ENCODE data around the gene TBC1D16.

TBC1D16 gene

DNA sequence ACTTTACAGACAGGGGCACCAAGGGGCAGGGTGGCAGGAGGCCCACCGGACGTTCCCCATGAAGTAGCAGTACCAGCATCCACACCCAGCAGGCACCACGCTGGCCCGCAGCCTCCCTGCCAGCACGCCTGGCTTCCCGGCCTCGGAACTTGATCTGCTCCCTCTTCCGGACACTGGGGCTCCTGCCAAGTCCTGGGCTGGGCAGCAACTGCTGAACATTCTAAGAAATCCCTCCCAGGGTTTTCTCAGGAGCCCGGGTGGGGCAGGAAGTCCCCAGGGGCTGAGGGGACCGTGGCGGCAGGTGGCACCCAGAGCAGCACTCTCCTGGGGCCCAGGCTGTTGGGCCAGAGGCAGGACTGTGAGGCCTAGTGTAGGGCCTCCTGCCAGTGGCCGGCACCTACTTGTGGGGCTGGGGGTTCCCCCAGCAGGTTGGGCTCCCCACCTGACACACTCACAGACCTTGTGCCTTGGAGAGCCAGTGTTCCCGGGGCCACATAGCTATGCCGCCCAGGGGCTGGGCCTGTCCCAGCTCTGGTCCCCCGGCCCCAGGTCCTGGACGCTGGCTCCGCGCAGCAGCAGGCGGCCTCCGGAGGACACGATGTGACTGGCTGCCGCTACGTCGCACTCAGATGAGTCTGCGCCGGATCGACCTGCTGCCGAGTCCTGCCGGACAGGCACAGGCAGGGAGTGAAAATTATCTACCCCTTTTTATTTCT, 110.3 kb downstream of the TBC1D16 start:
- DNase-seq = no peak

DNA sequence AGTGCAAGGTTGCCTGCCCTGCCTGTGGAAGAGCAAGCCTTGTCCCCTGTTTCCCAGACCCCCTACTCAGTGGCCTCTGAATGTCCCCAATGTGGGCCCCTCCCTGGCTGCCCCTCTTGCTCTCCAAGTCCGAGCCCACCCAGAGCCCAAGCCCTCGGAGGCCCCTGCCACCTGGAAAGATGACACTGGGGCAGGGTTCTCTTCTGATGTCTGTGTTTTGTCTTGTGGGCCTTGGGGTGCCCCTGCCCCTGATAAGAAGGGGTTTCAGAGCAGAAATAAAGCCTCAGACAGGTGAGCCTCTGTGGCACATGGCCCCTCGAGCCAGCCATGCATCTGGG, 111.1 kb downstream of the TBC1D16 start:
- no peak for DNase-seq

DNA sequence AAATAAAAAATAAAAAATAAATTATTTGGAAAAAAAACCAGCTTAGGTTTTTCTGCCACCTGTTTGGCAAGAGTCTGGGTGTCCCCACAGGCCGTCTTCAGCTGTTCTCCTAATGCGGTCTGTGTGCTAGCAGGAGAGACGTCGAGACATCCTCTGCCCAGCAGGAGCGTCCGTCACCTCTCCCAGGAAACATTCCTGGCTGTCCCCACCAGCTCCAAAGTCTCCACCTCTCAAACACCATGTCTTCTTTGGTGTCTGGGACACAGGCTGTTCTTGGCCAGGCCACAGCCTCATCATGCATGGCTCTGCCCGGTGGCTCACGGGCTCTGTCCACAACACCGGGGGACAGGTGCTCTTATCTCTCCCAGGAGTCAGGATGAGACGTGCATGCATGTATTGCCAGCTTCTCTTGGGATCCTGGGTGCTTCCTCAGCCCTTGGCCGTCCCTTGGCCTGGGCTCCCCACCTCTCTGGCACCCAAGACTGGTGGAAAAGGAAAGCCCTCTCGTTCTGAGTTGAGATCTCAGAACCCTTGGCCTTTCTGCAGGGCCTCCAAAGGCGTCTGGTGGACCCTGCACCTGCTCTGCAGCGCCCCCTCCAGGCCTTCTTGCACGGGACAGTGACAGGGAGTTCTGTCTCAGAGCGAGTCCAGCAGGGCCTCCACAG, 111.6 kb downstream of the TBC1D16 start:
- peak; percentile 51 to 64 for DNase-seq

DNA sequence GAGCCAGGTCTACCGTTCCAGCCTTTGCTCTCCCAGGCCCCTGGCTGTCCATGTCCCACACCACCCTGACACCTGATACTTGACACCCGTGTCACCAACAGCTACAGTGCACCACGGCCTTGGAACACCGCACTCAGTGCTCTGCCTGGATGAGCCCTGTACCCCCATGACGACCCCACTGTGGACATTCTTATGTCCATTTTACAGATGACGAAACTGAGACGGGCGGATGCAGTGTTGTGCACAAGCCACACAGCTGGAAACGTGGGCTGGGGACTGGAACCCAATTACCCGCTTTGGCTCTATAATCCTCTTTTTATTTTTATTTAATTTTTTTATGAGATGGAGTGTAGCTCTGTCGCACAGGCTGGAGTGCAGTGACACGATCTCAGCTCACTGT, 112.9 kb downstream of the TBC1D16 start:
- DNase-seq = no peak

DNA sequence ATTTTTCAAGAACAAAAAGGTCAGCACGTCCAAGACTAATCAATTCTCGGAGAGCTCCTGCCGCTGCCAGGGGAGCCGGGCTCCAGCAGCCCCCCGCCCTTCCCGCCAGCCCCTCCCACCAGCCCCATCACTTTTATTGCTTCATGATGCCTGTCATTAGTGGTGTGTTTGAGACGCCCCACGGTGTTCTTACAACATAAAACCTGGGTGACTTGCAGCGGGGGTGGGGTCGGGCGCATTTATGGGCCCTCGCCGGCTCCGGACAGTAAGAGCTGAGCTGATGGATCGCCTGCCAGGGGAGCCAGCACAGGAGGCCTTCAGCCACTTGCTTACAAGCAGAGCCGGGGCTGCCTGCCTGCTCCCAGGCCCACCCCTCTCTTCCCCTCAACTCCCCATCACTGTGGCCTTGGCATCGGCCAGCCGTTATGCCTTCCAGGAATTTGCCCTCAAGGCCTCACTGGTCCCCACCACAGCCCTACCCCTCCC, 113.5 kb downstream of the TBC1D16 start:
- no peak for DNase-seq

DNA sequence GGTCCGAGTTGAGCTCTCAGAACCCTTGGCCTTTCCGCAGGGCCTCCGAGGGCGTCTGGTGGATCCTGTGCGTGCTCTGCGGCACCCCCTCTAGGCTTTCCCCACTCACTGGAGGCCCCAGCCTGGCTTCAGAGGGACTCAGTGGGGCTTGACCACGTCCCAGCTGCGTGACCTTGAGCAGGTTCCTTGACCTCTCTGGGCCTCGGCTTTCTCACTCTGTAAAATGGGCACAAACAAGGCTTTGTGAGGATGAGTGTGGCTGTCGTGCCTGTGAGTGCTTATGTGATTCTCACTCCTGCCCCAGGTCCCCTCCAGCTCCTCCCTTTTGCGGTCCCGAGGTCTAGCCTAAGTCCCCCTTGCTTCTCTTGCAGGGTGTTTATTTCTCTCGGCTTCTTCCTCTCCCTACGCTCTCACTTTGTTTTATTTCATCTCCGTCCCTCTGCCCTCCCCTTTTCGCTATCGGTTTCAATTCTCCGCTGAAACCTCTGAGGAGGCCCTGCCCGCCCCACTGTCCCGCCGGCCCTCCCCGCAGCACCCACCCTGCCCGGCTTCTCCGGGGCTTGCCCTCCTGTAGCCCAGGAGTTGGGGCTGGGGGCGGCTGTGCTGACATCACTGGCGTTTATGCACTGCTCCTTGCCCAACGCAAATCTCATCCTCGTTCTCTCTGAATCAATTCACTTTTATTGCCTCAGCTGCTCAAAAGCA, 114.1 kb downstream of the TBC1D16 start:
- DNase-seq = no peak

DNA sequence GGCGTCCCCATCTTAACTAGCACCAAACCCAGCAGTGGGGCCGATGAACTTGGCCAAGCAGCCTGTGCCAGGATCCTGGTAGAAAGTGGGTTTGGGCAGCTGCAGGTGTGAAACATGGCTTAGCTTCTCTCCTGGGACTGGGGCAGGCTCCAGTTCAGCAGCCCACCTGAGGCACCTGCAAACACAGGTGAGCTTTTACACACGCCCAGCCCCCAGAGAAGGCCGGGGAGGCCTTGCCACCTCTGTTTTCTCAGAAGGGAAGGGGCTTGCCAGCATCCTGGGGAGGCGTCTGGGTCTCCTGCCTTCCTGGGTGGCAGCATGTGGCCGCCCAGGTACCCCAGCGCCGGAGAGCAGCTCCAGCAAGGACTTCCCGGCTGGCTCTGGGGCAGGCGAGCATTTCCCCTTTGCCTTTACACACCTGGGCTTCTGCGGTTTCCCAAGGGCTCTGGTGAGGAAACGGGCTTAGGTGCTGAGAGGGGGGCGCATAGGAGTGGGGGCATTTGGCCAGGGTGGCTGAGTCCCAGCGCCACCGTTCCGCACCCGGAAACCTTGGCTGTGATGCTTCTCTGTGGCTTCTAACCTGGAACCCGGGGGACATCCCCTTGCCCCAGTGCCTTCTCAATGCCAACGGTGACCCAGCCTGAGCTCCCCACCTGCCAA, 114.8 kb downstream of the TBC1D16 start:
- DNase-seq = no peak

DNA sequence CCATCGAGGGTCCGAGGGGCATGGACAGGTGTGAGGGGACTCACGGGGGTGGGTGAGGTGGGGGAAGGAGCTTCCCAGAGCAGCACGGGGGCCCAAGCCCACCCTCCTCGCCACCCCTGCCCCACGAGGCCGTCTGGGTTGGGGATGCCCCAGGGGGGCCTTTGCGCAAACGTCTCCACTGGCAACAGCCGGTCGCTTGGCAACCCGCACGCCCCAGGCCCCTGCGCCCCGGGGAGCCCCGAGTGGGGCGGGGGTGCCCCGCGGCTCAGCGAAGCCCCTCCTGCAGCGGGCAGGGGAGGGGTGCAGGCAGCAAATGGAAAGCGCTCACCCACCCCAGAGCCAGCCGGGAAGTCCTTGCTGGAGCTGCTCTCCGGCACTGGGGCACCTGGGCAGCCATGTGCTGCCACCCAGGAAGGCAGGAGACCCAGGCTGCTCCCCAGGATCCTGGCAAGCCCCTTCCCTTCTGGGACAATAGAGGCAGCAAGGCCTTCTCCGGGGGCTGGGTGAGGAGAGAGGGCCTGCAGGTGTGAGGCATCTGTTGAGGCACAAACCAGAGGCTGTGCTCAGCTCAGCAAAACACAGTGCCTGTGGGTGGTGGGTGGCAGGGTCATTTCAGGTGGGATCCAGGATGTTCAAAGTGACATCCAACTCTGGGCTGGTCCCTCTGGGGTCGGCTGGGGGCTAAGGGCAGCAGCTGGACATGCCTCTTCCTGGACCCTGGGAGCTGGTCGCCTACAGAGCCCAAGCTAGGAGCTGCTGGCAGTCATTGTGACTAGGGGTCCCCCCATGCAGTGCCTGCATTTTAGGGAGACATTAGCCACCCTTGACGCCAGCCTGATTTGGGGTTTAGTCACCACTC, 115.6 kb downstream of the TBC1D16 start:
- no peak for DNase-seq

DNA sequence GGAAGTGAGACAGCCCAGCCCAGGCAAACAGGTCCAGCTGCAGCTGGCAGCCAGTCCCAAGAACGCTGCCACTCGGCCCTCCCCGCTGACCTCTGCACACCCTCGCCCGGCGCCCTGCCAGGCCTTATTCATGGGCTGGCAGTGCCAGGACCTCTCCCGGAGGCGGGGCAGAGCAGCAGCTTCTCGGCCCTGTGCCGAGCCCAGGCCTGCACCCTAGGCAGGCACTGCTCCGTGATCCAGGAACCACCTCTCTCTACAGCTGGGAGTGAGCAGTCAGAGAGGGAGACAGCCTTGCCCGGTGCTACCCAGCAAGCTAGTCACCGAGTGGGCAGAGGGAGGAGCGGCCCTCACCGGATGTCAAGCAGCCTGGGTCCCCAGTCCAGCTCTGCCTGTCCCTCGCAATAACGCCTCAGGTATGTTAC, 116.5 kb downstream of the TBC1D16 start:
- DNase-seq = no peak

DNA sequence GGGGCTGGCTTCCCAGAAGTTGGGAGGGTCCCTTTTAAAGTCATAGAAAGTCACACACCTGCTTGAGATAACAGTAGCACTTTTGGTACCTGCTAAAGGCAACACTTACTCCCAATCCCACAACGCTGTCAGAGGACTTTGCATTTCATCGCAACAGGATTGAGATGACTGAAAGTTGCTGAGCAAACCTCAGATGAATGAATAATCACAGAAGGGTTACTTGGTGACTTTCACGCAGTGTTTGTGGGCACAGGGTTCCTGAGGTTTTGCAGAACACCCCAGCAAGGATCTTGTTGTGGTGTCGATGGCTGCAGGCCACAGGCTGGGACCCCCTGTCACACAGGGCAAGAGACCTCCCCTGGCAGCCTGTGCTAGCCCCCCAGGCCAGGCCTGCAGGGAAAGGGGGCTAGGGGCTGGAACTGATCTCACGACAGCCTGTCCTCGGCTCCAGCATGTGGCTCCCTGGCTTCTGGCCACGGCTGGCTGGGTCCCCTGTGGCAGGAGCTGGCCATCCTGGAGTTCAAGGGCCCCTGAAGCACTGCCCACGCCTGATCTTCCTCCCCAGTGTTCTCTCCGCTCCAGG, 117.0 kb downstream of the TBC1D16 start:
- no peak for DNase-seq

DNA sequence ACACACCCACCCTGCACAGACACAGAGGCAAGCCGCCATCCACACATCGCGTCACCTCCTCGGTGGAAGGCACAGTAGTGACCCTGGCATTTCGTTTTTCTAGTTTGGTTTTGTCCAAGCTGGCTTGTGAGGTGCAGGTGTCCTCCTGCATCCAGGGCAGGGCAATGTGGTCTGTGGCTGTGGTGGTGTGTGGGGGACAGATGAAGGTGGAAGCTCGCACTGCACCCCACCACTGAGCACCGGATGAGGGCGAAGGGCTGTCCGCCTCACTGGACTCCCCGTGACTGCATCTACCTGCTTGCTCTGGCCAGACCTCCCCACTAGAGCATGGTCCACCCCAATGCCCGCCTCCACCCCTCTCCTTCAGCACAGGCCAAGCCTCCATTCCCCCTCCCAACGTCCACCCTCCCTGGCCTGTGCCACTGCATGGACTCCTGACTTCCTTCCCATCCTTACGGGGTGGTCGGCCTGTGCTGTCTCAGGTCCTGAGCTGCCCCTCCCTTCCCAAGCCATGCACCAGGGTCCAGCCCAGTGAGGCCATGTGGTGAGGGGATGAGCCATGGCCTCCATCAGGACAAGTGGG, 117.7 kb downstream of the TBC1D16 start:
- no peak for DNase-seq

DNA sequence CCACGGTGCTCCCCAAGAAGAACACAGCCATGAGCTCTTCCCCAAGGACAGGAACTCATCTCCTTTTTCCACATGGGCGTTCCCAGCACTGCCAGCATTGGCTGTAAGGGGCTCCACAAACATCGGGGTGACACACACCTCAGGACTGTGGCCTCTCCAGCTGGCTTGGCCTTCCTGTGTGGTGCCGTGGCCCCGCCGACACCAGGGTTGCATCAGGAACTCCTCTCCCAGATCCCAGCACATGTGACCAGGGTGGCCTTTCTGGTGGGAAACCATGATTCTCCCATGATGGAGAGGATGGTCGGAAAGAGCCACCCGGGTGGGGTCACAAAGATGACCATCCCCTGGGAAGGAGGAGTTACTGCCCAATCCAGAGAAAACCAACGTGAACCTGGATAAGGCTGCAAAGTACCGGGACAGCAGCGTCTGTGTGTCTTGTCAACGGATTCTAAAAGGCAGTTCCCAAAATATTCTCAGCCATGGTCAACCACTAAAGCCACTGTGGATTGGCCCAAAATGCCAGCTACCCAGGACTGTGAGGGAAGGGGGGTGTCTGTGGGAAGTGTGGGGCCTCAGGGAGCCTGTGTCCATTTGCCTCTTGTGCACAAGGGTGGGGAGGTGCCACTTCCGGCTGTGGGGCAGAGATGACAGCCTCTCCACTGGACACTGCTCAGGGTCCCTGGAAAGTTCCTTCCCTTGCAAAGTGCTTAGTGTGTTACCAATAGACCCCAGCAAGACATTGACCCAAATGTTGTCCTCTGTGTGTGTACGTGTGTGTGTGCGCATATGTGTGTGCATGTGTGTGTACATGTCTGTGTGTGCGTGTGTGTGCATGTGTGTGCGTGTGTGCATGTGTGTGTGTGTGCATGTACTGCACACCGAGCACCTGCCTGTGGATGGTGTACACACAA, 118.4 kb downstream of the TBC1D16 start:
- DNase-seq = no peak

DNA sequence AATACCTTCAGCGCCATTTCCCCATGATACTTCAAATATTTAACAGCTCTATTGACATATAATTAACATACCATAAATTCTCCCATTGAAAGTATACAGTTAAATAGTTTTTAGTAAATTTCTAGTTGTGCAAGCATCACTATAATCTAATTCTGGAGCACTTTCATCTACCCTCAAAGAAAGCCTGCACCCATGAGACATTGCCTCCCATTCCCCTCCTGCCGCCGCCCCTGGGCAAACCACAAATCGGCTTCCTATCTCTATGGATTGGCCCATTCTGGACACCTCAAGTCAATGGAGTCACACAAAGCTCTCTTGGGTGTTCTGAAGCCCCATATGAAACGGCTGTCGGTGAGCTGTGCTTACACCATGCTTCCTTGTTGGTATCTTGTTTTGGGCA, 119.2 kb downstream of the TBC1D16 start:
- DNase-seq = no peak

DNA sequence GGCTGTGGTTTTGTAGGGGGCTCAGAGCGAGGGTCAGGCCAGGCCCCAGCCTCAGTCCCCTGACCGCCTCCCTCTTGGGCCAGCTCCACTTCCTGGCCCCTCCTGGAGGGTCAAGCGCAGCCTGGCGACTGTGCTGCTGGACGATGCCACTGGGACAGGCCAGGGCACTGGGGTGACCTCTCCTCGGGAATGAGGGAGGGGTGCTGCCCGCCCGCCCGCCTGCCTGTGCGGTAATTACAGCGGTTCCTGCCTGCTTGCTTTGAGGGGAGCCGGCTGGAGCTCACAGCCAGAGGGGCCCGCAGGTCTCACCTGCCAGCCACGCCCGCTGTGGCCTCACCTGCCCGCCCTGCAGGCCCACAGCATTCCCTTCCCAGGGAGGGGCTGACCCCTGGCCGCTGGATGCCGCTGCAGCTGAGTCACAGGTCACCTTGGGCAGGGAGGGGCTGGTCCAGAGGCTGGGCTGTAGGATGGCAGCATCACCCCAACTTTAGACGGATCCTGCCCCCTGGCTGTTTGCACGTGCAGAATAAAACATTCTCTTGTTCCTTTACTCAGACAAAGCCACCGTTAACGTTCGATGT, 119.7 kb downstream of the TBC1D16 start:
- no peak for DNase-seq

DNA sequence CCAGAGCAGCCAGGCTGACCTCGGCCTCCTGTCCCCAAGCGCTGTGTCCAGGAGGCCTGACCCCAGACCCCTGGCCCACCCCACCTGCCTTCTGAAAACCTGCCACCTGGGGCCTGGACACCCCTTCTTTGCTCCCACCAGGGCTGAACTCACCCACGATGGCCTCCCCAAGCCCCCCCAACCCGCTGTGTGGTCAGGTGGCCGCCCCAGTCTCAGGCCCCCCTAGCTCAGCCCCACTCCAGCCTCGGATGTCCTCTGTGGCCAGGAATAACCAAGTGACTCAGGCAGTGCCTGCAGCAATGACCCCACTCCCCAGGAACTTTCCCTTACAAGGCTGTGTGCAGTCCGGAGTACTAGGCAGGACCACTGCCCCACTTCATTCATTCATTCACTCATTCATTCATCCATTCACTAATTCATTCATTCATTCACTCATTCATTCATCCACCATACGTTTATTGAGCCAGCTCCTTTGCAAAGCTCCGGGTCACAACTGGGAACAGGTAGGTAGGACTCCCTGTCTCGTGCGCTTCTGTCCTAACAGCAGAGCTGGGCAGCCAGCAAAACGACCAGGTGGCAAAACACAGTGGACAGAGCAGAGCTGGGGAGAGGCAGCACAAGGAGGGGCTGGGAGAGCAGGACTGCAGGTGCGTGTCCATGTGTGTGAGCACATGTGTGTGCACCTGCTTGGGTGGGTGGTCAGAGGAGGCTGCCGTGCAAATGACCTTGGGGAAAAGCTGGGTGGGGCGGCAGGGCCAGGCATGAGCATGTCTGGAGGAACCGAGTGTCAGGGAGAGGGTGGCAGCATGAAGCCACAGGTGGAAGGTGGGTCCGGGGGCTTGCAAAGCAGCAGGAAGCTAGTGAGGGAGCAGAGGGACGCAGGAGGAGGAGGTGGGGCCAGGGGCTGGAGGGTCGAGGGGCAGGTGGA, 120.6 kb downstream of the TBC1D16 start:
- DNase-seq = no peak

DNA sequence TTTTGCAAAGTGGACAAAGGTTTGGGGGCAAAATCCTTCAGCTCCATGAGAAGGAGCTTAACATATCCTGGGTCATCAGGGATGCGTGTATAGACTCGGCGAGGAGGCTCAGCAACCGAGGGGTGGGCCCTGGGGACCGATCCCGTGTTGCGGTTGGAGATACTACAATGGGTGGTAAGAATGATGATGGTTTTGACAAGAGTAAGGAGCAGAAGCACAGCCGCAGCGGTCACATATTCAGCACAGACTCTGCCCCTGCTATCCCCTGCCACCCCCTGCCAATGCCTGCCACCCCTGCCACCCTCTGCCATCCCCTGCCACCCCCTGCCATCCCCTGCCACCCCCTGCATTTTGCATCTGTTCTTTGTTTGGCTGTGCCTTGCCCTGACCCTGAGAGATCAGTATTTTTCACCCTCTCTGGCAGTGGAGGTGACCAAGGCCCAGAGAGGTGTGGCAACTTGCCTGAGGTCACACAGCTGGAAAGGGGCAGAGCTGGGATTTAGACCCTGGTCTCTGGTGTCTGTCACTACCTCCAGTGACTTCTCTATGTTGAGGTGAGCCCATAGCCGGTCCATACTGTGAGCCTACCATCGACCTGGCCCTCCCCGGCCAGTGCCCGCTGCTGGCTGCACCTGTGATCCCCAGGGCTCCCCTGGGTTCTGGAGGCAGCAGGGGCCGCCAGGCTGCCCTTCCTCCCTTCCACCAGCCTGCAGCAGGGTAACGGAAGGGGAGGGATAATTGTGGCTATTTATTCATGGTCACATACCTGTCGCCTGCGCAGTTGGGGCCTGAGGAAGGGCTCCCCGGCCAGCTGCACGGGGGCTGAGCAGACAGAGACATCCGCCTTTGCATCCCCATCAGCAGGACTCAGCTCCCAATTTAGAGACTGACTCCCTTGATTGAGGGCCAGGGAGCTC, 121.5 kb downstream of the TBC1D16 start:
- DNase-seq = no peak

DNA sequence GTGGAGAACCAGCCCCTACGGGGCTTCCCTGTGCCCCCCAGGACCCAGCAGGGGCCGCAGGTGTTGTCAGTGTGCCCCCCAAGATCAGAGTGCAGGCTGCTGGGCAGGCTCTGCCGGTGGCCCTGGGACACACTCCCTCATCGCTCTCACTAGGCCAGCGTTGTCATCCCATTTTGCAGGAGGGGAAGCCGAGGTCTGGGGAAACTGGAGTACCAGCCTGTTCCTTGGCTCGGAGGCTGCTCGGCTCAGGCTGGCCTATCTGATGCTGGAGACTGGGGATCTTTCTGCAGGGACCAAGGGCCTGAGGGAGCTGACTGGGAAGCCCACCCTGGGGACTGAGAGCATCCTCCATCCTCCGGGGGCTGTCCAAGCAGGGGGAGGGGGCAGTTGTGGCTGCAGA, 122.2 kb downstream of the TBC1D16 start:
- DNase-seq = no peak

Data from stimulated activated CD4-positive, alpha-beta T cell treated with anti-CD3 and anti-CD28 coated beads, Interleukin-2, amount 100 ng/mL, for 24 hours (primary cell).